Adipocyte (in vitro differentiated cells): ENCODE results near the gene USP43.

ENCODE experiments used
- DNase-seq: peaks from one replicate; pipeline ENCODE4 v3.0.0-alpha.2; 2015; ENCODE audit warnings: low read depth
- H3K27me3 ChIP-seq: replicated peaks from 2 replicates; pipeline ENCODE4 v1.7.0; 2013; ENCODE audit warnings: mild to moderate bottlenecking, low read length, moderate library complexity; ENCODE audit not compliant: control insufficient read depth, insufficient read depth
- H3K36me3 ChIP-seq: 2 replicates; pipeline ENCODE4 v1.7.0; 2013; ENCODE audit warnings: low read length, mild to moderate bottlenecking, moderate library complexity; ENCODE audit not compliant: control insufficient read depth, insufficient read depth, severe bottlenecking
- H3K4me1 ChIP-seq: 2 replicates; pipeline ENCODE4 v1.7.0; 2013; ENCODE audit warnings: mild to moderate bottlenecking, low read length, moderate library complexity; ENCODE audit not compliant: control insufficient read depth, insufficient read depth
- H3K4me3 ChIP-seq: 2 replicates; pipeline ENCODE4 v1.7.0; 2013; ENCODE audit warnings: mild to moderate bottlenecking, low read length, moderate library complexity
- H3K9ac ChIP-seq: 2 replicates; pipeline ENCODE4 v1.7.0; 2013; ENCODE audit warnings: mild to moderate bottlenecking, low read length, moderate library complexity
- H3K9me3 ChIP-seq: 2 replicates; pipeline ENCODE4 v1.7.0; 2013; ENCODE audit warnings: mild to moderate bottlenecking, low read length, moderate library complexity; ENCODE audit not compliant: control insufficient read depth

The USP43 gene

DNA sequence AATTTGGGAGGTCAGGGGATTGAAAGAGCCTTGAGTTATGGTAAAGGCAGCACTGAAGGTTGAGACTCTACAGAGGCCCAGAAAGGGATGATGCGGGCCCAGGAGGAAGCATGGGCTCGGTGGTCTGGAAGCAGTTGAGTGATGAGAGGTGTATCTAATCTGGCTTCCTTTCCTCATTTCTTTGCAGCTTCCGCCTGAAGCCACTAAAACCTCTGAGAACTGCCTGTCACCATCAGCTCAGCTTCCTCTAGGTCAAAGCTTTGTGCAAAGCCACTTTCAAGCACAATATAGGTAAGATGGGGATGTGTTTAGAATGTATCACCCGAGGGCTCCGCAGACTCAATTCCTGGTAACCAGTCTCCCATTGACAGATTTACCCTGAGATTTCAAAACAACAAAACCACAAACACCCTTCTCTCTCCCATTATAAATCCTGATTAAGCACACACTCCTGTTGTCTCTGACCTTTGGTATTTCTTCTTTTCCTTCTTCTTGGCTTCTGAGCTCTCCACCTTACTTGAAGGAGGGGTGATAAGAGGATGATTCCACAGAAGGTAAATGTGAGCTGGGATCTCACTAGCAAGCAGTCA lies 21.2 kb downstream of the USP43 start:
- no peak overlapping the region for H3K9ac ChIP-seq
- no peaks in the 10 kb centered on the region for H3K4me1 ChIP-seq
- H3K9me3 ChIP-seq: peaks cover 8% of the 10 kb centered on the region
- no peak overlapping the region for H3K4me3 ChIP-seq
- no peak for DNase-seq
- no peaks in the 10 kb centered on the region for H3K36me3 ChIP-seq
- H3K27me3 ChIP-seq: peaks cover 5% of the 10 kb centered on the region

DNA sequence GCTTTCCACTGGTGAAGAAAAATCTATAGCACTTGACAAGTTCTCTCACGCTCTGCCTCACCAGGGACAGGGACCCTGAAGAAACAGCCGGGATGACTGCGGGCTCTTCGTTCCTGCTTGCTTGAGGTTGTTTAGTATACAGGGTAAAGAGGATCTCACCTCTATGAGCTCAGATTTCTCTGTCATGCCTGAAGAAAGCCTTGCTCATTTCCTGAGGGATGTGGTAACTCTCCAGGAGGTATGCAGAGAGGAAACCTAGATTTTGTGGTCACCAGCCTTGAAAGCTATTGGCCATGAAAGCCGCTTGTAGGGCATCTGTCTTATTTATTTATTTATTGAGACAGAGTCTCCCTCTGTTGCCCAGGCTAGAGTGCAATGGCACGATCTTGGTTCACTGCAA lies 23.2 kb downstream of the USP43 start:
- DNase-seq: no peak
- H3K36me3 ChIP-seq: no peaks in the 10 kb centered on the region
- H3K9me3 ChIP-seq: peaks cover 8% of the 10 kb centered on the region
- H3K27me3 ChIP-seq: peaks cover 5% of the 10 kb centered on the region
- no peak overlapping the region for H3K4me3 ChIP-seq
- no peak overlapping the region for H3K9ac ChIP-seq
- no peaks in the 10 kb centered on the region for H3K4me1 ChIP-seq

DNA sequence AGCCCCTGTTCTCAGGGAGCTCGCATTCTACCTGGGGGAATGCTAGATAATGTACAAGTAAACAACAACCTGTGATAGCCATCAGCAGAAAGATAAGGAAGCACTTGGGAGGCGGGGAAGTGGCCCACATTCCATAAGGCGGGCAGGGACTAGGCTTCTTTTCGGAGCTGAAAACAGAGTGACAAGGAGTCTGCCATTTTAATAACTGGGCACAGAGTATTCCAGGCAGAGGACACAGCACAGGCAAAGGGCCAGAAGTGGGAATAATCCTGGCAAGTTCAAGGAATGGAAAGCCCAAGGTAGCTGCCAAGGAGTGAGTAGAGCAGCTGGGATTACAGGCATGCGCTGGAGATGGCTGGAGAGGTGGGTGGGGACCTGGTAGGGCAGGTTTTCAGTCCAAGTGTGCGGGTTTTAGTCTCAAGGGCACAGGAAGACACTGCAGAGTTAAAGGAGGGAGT lies 24.3 kb downstream of the USP43 start:
- Histone ChIP-seq H3K27me3 (peaks cover 5% of the 10 kb centered on the region), H3K4me1 (no peaks in the 10 kb centered on the region), H3K9ac (no peak overlapping the region), H3K9me3 (peaks cover 8% of the 10 kb centered on the region), H3K36me3 (no peaks in the 10 kb centered on the region), H3K4me3 (no peak overlapping the region)
- DNase-seq: no peak

DNA sequence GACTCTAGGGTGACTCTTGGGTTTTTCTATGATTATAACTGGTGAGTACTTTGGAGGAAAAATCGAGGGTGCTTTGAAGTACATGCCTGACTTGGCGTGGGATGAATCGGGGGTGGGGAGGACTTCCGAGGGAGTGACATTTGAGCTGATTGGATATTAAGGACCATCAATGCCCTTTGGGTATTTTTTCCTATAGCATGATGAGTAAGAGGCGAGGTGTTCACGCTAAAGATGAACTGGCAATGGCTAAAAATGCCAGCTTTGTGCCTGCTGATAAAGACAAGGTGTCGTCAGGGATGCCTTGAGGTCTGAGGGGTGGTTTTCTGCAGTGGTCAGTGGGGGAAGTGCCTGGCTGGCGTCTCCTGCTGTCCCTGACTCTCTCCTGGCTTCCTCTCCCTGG lies 25.3 kb downstream of the USP43 start:
- Histone ChIP-seq H3K4me3 (no peak overlapping the region), H3K27me3 (peaks cover 5% of the 10 kb centered on the region), H3K9me3 (peaks cover 7% of the 10 kb centered on the region), H3K36me3 (no peaks in the 10 kb centered on the region), H3K4me1 (no peaks in the 10 kb centered on the region), H3K9ac (no peak overlapping the region)
- DNase-seq: no peak

DNA sequence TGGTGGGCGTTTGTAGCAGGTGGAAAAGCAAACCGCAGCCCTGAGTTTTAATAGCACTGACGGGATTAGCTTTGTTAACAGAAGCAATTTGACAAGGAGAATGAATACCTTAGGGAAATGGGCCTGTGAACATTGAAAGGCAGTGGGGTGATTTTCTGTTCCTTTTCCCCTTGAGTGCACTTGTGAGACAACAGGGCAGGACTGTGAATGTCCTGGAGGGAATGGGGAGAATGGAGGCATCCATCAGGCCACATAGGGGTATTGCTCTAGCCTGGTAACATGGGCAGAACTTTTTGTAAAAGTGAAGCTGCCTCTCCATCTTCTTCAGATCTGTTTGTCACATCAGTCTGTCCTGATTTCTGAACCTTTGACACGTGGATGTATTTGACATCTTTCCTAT lies 26.2 kb downstream of the USP43 start:
- no peak overlapping the region for H3K4me3 ChIP-seq
- no peak for DNase-seq
- no peak overlapping the region for H3K9ac ChIP-seq
- no peaks in the 10 kb centered on the region for H3K4me1 ChIP-seq
- H3K36me3 ChIP-seq: no peaks in the 10 kb centered on the region
- peaks cover 5% of the 10 kb centered on the region for H3K27me3 ChIP-seq
- no peaks in the 10 kb centered on the region for H3K9me3 ChIP-seq

DNA sequence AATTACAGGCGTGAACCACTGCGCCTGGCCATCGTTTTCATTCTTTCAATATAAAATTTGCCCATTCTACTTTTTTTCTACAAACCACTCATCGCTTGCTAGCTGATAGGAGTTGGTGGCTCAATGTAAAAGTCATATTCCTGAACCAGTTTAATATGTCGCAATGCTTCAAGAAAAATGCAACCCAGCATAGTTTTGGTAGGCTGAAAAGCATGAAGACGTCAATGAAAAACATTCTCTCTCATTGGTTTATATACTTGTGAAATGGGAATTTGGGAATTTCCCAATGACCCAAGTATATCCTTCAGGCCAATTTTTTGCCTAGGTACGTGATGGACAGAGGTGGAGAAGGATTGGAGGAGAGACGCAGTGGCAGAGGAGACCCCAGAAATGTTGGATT lies 26.9 kb downstream of the USP43 start:
- Histone ChIP-seq H3K9me3 (no peaks in the 10 kb centered on the region), H3K27me3 (peaks cover 5% of the 10 kb centered on the region), H3K36me3 (no peaks in the 10 kb centered on the region), H3K4me1 (no peaks in the 10 kb centered on the region), H3K4me3 (no peak overlapping the region), H3K9ac (no peak overlapping the region)
- DNase-seq: no peak

DNA sequence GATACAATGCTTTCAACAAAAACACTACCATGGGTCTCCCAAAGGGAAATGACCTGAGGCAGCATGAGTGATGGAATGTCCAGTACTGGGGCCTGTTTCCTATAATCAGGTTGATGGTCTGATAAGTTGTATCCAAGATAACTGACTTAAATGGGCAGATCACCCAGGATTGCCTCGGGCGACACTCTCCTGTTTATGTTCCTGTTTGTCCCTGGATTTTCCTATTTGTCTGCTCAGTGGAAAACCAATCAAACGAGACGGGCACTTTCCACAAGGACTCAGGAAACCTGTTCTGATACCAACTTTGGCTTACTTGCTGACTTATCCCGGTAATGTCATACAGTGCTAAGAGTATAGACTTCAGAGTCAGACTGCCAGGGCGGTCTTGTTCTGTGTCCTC lies 27.4 kb downstream of the USP43 start:
- no peaks in the 10 kb centered on the region for H3K4me1 ChIP-seq
- no peaks in the 10 kb centered on the region for H3K9me3 ChIP-seq
- DNase-seq: no peak
- H3K4me3 ChIP-seq: no peak overlapping the region
- H3K27me3 ChIP-seq: peaks cover 5% of the 10 kb centered on the region
- no peaks in the 10 kb centered on the region for H3K36me3 ChIP-seq
- no peak overlapping the region for H3K9ac ChIP-seq

DNA sequence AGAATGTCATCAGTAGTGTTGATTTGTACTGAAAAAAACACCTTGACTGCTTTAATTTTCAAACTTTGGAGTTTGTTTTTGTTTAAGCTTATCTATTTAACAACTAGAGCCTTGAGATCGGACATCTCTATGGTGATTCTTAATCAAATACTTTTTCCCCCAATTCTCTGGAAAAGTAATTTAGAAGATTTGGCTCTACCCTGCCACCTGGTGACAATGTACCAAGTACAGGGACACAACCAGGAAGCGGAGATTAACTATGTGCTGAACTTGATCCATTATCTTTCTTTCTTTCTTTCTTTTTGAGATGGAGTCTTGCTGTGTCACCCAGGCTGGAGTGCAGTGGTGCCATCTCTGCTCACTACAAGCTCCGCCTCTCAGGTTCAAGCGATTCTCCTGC lies 30.8 kb downstream of the USP43 start:
- Histone ChIP-seq H3K4me3 (no peak overlapping the region), H3K27me3 (no peaks in the 10 kb centered on the region), H3K9me3 (peaks cover 9% of the 10 kb centered on the region), H3K4me1 (no peaks in the 10 kb centered on the region), H3K36me3 (no peaks in the 10 kb centered on the region), H3K9ac (no peak overlapping the region)
- DNase-seq: no peak

DNA sequence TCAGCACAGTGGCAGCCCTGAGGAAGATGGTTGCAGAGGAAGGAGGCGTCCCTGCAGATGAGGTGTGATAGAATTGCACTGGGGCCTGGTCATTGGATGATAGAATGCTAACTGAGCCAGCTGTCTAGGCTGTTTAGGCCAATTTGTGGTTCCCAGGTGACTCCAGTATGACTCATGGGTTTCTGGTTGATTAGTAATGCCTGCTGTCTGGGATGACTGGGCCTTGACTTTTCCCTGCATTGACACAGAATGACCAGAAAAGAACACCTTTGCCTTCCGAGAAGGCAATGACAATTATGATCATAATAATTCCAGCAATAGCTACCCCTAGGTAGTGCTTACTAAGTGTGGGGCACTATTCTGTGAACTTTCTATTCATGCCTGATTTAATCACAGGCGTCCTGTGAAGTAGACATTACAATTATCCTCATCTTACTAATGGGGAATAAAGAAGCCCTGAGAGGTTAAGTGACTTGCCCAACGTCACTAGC lies 31.5 kb downstream of the USP43 start:
- Histone ChIP-seq H3K9me3 (peaks cover 9% of the 10 kb centered on the region), H3K36me3 (no peaks in the 10 kb centered on the region), H3K9ac (no peak overlapping the region), H3K27me3 (no peaks in the 10 kb centered on the region), H3K4me1 (no peaks in the 10 kb centered on the region), H3K4me3 (no peak overlapping the region)
- no peak for DNase-seq

DNA sequence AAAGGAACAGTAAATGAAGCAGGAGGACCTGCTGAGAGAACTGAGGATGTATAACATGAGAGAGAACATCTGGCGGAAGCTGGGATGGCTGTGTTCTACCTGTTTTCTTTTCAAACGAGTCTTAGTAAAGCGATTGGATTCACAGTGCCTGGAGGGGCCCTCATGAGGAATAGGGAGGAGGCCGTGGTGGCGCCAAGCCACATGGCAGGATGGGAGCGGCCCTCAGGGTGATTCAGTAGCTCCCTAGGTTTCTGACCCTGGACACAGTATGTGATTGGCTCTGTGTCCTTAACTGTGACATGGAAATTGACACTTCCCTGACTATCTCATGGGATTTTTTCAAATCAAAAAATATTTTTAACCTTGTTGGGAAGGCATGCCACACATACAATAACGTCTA lies 32.1 kb downstream of the USP43 start:
- no peaks in the 10 kb centered on the region for H3K27me3 ChIP-seq
- H3K36me3 ChIP-seq: no peaks in the 10 kb centered on the region
- peaks cover 9% of the 10 kb centered on the region for H3K9me3 ChIP-seq
- no peak overlapping the region for H3K4me3 ChIP-seq
- no peak for DNase-seq
- no peaks in the 10 kb centered on the region for H3K4me1 ChIP-seq
- H3K9ac ChIP-seq: no peak overlapping the region

DNA sequence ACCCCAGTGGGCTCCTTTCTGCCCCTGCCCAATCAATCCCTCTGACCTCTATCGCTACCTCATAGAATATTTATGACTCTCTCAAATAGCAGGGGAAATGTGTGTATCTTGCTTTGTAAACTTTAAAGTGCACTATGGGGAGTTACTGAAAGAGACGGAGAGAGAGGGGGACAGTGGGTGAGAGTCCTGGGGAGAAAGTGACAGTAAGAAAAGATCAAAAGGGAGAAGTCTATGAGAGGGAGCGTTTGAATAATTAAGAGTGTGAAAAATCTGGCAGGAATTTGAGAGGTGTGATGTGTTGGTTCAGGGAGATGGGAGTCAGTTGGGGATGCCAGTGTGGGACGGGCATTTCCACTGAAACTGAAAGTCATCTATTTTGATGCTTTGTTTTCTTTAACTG lies 32.6 kb downstream of the USP43 start:
- Histone ChIP-seq H3K4me1 (no peaks in the 10 kb centered on the region), H3K9ac (no peak overlapping the region), H3K27me3 (no peaks in the 10 kb centered on the region), H3K36me3 (no peaks in the 10 kb centered on the region), H3K9me3 (peaks cover 9% of the 10 kb centered on the region), H3K4me3 (no peak overlapping the region)
- no peak for DNase-seq

DNA sequence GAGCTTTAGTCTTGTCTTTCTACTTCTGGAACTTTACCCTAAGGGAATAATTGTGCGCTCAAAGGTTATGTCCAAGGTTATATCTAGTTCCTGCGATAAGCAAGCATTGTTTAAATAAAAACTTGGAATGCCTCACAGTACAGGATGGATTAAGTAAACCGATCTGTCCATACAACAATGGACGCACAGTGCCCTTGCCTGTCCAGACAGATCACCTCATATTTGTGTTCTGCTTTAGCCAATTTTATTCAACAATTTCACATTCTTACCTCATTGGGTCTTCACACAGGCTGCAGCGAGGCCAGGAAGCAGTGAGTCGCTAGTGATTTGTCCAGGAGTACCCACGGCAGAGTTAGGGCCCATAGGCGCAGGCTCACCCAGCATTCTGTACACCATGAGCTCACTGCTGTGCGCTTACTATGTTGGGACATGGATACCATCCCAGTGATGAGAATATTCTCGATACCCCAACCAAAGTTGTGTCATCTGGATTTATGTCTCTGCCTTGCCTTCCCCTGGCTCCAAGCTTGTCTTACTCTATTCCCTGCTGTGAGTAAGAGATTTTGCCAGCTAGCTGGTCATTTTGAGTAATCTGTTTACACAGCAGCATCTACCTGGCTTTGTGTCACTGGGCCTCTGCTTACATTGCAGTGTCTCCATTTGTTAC lies 39.8 kb downstream of the USP43 start:
- Histone ChIP-seq H3K4me3 (no peak overlapping the region), H3K9me3 (peaks cover 4% of the 10 kb centered on the region), H3K36me3 (no peaks in the 10 kb centered on the region), H3K27me3 (no peaks in the 10 kb centered on the region), H3K4me1 (no peaks in the 10 kb centered on the region), H3K9ac (no peak overlapping the region)
- DNase-seq: no peak
